A673 (cell line): Measurements from ENCODE around the gene CRY2.

Source experiments
- CTCF ChIP-seq: fragments of 300-800, 200-600 bp; sonication (generic); conservative IDR thresholded peaks from 2 replicates; pipeline ENCODE4 v1.5.1; 2017; ENCODE audit warnings: low read depth, mild to moderate bottlenecking, antibody characterized with exemption, low read length, moderate library complexity, mixed read lengths
- EZH2 ChIP-seq: fragments of 200-600 bp; sonication (generic); IDR thresholded peaks from 2 replicates; pipeline ENCODE4 v1.6.1; 2017; ENCODE audit warnings: borderline replicate concordance, low read depth, mild to moderate bottlenecking, mixed read lengths, antibody characterized with exemption, low read length; ENCODE audit not compliant: poor library complexity, severe bottlenecking

- no peak for TF ChIP-seq CTCF
- no peak for TF ChIP-seq EZH2
Measured at GRCh38 chr11:45857961-45858474, 10.7 kb downstream of the CRY2 start.
